A172 (cell line): ENCODE results near the gene USP3. TPM values are rescaled to one million over a fixed set of nuclear protein-coding genes. Genes with fewer than 3 reads are reported as not detected.
"Not testable (repeated sequence)": the region's sequence is repeated elsewhere in the genome, so short reads cannot be mapped to it uniquely, and the experiment has no call there.

Experiments
- DNase-seq: peaks from one replicate; pipeline ENCODE4 v3.0.0-alpha.2; 2015; ENCODE audit warnings: low spot score
- total RNA-seq: library from RNA; depleted of rRNA; stranded (reverse); fragments of >200 nt; shearing (Covaris generic); gene quantifications from 2 replicates; pipeline ENCODE4 v1.2.3, GENCODE V29; 2014

The USP3 gene
- total RNA-seq, 1 experiment from 2014 or later, result 27.7 TPM

DNA sequence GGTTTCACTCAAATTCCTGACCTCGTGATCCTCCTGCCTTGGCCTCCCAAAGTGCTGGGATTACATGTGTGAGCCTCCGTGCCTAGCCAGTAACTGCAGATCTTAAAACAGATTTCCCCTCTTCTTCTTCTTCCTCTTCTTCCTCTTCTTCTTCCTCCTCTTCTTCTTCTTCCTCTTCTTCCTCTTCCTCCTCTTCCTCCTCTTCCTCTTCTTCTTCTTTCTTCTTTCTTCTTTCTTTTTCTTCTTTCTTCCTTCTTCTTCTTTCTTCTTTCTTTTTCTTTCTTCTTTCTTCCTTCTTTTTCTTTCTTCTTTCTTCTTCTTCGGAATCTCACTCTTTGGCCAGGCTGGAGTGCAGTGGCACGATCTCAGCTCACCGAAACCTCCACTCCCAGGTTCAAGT lies 7.8 kb downstream of the USP3 start:
- DNase-seq, result no peak

DNA sequence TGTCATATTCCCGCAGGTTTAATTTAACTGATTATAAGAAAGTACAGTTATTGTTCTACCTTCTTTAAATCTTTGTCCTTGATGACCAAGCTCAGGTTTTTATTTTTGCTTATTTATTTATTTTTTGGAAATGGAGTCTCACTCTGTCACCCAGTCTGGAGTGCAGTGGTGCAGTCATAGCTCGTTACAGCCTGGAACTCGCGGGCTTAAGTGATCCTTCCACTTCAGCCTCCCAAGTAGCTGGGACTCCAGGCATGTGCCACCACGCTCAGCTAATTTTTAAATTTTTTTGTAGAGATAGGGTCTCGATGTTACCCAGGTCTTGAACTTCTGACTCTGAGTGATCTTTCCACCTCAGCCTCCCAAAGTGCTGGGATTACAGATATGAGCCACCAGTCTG lies 8.9 kb downstream of the USP3 start:
- no peak for DNase-seq

DNA sequence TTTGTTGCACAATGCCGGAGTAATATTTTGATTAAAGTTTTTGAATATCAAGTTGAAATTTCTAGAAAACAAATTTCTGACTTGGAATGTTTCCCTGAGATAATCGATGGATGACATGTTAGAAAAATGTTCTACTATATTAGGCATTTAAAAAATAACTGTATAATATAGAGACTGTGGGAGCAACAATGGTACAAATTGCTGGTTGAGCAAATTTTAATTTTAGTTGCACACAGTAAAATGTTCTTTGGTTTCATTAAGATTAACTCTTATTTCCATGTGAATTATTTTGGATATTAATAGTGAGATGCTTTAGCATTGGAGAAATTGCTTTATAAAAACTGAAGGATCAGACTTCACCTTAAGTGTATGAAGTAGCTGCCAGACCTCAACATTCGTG lies 9.3 kb downstream of the USP3 start:
- no peak for DNase-seq

DNA sequence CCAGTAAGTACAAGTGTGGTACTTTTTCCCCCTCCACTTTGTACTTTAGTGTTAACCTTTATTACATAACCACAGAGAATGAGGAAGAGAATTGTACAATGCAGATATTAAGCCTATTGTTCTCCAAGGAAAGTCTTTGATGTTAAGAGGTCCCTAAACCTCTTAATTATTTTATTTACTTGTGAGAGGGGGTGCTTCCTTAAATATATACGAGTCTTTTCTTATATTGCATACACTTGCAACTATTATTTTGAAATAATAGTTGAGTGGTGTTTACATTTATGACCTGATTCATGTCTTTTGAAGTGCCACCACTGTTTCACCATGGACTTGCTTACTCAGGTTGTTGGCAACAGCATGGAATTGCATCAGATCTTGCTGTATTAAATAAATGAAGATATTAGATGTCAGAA lies 10.1 kb downstream of the USP3 start:
- no peak for DNase-seq

DNA sequence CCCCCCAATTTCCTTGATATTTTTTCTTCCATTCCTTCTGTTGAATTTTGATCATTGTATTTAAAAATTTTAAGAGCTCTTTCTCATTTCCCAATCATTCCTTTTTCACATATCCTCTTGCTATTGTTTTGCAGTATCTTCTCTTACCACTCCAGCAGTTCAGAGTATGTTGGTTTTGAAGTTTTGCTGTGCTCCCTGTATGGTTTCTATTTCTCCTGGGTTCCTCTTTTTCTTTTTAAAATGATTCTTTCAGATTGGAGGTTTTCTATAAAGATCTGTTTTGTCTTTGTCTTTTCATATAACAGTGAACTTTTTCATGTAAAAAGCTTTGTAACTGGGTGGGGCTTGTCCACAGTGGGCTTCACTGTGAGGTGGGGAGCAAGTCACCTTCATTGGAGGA lies 12.8 kb downstream of the USP3 start:
- DNase-seq, result no peak

DNA sequence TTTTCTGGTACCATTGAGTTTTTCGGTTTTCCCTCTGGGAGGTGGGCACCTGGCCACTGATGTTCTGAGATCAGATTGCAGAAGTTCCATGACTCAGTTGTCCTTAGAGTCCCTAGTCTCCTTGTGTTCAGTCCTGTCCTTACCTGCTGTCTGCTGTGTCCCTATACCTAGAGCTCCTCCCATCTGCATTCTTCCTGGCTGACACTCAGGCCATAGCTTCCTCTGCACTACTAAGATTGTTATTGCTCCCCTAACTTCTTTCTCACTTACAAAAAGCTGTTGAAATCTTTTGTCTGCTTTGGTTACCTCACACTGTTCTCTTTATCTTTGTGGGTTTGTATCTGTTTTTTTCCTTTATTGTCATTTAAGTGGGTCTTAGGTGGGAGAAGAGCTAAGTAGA lies 13.2 kb downstream of the USP3 start:
- DNase-seq, result no peak

DNA sequence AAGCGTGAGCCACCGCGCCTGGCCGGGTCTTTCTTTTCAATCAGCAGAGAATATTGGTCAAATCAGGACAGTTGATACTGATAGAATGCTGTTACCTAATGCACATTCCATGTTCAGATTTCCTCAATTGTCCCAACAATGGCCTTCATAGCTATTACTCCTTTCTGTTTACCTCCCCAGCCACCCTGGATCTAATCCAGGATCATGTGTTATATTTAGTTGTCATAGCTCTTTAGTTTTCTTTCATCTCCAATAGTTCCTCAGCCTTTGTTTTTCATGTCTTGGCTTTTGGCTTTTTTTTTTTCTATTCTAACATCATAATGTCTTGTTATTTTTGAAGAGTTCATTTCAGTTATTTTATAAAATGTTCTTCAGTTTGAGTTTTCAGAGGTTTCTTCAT lies 14.6 kb downstream of the USP3 start:
- no peak for DNase-seq

DNA sequence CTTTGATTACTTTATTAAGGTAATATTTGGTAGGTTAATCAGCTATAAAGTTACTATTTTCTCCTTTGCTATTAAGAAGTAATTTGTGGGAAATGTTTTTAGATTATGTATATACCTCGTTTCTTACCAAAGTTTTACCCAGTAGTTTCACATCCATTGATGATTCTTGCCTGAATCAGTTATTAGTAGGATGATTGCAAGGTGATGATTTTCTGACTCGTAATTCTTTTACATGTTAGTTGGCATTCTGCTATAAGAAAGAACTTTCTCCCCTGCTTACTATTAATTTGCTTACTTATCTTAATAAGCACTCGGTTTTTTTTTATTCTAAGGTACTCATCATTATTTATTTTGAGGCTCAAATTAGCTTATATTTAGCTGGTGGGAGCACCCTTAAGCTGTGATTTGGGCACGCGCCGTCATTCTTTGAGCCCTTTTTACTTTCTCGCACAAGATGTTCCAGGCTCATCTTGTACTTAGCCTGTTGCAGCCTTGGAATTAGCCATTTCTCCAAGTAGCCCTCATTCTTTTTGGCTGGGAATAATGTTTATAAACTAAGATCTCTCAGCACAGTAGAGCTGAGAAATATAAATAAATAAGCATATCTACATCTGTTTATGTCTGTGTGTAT lies 15.3 kb downstream of the USP3 start:
- no peak for DNase-seq

DNA sequence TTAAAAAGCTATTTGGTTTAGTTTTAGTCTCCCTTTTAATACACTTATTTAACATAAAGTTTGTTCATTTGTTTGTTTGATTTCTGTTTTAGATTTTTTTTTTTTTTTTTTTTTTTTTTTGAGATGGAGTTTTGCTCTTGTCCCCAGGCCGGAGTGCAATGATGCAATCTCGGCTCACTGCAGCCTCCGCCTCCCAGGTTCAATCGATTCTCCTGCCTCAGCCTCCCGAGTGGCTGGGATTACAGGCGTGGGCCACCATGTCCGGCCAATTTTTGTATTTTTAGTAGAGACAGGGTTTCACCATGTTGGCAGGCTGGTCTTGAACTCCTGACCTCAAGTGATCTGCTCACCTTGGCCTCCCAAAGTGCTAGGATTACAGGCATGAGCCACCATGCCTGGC lies 16.1 kb downstream of the USP3 start:
- not testable (repeated sequence) for DNase-seq

DNA sequence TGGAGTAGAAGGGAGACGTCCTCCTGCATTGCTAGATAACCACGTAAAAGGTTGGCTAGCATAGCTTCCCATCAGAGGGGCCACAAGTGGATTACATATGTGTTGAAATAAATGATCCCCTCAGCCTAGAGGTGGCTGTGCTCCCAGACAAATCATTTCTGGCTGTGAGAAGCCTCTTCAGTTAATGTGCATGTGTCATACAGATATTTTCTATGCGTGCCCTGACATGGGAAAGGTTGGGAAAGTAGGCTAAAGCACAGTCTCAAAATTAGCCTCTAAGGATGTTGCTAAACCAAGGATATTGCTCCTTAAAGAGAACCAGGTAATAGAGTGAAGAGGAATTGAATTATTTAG lies 17.8 kb downstream of the USP3 start:
- no peak for DNase-seq

DNA sequence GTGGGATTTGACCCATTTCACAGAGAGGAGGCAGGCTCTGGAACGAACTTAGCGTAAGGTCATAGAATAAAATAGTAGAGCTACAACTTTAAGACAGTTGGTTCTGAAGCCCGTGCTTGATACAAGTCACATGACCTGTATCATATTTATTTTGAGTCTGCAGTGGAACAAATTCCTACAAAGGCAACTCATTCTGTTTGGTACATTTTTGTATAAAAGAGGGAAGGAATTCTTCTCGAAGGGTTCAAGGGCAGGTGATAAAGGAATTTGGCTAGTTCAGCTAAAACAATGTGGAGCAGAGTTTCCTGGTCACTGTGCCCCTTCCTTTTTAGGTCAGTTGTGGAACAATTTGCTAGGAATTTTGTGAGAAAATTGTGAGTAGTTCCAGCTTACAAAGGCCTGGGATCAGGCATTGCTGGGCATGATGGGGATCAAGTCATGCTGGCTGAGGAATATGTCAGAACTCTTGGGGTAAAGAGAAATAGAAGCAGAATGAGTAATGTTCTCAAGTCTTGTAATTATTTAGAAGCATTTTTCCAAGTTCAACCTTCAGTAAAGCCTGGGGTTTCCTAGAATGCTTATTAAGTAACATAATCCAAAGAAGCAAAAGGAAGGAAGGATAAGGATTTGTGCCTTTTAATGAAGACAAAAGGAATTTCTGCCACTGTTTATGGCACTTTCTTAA lies 19.1 kb downstream of the USP3 start:
- DNase-seq, result no peak

DNA sequence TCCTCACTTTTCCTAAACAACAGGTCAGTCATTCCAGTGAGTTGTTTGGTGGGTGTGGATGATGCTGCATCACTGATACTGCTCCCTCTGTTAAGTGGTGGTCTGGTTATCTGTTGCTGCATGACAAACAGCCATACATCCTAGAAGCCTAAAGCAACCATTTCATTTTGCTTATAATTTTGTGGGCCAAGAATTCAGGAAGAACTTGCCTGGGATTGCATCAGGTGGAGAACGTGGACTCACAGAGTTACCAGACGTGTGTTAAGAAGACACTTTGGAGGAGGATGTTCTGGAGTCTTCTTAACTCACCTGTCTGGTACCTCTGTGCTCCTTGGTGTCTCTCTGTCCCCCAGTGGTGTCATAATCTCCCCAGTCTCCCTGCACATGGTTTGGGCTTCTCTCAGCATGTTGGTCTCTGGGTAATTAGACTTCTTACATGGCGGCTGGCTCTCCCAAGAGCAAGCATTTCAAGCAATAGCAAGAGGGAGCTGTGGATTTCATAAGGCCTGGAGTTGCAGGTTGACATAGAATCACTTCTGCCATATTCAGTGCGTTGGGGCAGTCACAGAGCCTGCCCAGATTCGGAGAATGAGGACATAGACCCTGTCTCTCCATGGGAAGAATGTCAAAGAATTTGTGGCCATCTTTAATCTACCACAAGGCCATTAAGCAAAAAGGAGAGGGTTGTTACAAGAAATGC lies 20.1 kb downstream of the USP3 start:
- DNase-seq, result no peak

DNA sequence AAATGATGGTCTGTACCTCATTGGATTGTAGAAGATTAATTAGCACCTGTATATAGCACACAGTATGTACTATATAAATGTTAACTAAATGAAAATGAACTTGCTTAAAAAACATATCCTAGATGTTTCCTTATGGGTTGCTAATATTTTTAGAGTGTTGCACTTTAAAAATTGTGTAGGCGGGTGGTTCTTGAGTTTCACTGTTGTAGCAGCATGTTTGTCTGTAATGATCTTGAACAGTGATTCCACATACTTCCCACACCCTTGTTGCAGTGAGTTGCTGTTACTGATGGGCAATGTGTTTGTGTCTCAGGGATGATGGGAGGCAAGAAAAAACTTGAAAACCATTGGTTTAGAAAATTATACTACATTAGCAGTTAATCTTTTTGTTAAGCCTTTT lies 22.0 kb downstream of the USP3 start:
- no peak for DNase-seq

DNA sequence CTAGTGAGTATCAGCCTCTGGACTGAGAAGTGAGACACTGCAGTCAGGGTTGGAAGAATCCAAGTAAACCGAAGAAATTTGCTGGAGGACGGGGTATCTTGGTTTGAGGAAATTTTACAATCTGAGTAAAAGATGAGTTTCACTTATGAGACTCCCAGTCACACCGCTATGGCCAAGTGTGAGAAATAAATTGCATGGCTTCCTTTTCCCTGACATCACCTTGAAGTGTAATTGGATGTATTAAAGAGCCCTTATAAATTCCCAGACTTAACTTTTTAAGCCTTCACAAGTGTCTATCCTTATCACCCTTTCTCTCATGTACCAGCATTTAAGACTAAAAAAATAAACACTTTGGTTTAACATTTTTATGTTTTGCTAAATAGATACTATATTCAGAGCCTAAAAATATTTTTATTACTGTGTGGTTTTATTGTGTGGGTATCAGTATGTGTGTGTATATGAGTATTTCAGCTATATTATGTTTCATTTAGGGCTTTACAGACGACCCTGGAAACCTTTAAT lies 23.8 kb downstream of the USP3 start:
- DNase-seq, result peak; percentile 14

DNA sequence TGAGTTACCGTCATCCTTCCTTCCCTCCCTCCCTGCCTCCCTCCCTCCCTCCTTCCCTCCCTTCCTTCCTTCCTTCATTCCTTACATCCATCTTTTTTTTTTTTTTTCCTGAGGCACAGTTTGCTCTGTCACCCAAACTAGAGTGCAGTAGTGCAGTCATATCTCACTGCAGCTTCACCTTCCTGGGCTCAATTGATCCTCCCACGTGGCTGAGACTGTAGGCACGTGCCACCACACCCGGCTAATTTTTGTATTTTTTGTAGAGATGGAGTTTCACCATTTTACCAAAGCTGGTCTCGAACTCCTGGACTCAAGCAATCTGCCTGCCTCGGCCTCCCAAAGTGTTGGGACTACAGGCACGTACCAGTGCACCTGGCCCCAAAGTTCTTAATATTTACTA lies 25.8 kb downstream of the USP3 start:
- DNase-seq, result no peak

DNA sequence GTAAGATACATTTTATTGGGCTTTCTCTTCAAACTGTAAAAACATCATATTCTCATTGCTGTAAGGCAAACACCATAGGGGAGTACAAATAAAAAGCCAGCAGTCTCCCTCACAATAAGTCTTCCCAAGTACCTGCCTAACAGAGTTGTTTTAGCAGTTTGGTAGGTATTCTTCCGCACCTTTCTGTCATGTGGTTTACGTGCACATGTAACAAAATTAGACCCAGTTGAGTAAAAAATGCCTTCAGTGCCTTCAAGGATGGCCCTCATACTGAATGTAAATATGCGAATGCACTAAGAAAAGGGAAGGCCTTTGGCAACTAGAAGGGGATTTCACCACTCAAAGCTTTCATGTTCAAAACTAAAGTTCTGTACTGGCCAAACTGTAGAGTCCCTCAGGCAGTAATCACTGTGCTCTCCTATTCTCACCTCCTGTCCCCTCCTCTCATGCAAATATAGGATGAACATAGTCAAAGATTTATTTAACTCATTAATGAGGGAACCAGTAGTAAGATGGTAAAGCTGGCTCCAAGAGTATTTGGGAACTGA lies 26.4 kb downstream of the USP3 start:
- no peak for DNase-seq

DNA sequence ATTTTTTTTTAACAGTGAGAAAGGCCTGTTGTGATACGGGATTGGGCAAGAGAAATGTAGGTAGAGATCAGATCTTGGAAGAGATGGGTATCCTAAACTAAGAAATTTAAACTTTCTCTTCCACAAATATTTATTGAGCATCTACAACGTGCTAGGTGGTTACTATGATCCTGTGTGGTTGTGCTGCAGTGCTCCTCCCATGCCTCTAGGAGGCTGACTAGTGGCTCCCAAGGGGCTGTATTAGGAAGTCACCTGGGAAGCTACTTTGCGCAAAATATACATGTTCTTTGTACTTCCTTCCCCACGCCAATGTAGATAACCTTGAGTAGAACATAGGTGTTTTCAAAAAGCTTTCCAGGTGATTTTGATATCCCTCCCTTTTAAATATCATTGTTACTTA lies 27.2 kb downstream of the USP3 start:
- DNase-seq, result no peak

DNA sequence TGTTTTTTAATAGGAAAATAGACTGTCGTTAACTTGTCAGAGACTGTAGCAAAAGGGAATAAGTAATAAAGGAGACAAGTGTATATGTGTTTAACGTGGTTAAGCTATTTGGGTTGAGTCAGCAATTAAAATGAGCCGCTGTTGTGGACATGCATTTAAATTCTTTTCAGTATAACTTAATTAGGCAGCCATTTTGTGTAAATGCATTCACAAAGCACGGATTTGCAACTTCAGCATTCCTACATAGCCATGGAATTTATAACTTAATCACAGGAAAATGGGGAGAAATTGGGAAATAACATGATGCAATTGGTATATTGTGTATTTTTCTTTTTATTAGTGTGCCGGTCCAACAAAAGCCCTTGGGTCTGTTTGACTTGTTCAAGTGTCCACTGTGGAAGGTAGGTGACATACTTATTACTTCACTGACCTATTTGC lies 27.9 kb downstream of the USP3 start:
- no peak for DNase-seq

DNA sequence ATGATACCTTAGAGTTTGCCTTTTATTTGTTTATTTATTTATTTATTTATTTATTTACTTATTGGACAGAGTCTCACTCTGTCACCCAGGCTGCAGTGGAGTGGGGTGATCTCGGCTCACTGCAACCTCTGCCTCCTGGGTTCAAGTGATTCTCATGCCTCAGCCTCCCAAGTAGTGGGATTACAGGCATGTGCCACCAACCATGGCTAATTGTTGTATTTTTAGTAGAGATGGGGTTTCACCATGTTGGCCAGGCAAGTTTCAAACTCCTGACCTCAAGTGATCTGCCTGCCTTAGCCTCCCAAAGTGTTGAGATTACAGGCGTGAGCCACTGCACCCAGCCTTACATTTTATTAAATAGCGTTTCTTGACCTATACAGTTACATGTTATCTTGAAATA lies 30.5 kb downstream of the USP3 start:
- not testable (repeated sequence) for DNase-seq

DNA sequence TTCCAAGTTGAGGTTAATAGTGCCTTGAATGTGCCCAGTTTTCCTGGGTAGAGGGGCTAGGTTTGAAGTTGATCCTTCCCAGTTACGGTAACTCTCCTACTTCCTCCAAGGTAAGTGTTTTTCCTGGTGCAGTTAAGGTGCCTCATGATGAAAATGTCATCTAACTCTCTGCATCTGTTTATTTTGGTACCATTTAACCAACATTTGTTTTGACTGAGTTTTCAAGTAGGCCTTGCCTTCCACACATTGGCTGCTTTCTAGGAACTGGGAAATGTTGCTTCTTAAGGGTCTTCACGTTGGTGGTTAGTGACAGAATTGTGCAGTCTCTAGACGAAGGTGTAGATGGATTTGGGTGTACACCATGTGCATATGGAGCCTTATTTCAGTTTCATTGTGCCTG lies 31.3 kb downstream of the USP3 start:
- DNase-seq, result no peak

DNA sequence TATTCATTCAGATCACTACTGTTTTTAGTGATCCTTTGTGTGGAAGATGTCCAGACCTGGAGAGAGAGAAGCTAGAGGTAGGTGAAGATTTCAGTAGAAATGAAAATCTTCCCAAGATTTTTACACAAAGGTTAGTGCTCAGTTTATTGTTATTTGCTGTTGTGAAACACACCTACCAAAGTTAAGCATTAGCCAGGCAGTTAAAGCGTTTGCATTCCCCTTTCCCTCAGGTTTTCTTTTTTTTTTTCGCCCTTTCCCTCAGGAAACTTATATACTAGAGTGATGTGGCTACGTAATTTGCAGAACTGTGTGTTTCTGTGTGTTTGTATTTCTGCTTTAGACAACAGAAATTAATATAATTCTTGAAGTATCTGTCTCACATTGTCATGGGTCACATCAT lies 34.5 kb downstream of the USP3 start:
- DNase-seq, result no peak

DNA sequence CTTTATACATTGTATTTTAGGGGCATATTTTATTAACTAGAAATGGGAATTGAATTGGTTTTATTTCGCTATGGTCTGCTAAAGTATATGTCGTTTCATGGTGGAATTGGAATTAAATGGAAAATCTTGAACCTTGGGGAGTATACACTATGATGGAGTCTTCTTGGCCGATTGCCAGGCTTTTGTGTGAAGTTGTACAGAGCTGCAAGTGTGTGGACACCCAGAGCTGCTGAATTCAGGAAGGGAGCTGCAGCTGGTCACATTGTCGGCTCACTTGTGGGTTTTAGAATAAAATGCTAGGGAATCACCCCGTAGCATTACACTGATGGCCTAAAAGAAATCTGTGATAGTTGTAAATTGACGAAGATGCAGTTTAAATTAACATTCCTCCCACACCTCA lies 35.1 kb downstream of the USP3 start:
- no peak for DNase-seq

DNA sequence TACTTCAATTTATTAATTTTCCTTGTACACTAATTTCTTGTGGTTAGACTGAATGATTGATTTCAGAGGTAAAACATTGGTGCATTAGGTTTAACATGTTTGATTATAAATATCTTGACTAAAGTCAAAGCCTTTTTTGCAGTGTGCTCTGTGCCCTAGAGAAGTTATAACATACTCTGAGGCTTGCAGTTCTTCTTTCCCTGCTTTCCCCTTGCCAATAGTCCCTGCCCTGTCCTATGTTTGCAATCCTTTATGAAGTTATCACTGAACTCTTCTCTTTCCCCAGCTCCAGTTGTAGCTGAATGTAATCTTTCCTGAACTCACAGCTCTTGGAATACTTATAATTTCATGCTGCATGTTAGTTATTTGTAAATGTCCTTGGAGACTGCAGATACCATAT lies 35.6 kb downstream of the USP3 start:
- DNase-seq, result no peak
